ENCODE measurements around the gene MGLL.

GRCh38 chr3:127809611-127810010, 12.7 kb downstream of the MGLL start:
- no peak for TF ChIP-seq CTCF (IDR thresholded peaks at IDR 0.05)
- TF ChIP-seq EZH2 (IDR thresholded peaks at IDR 0.05; ENCODE audit: borderline replicate concordance, insufficient read depth, low read depth, low read length, poor library complexity, severe bottlenecking), result no peak
